H9 (cell line): Measurements from ENCODE around the gene MMP14. TPM values are rescaled to one million over a fixed set of nuclear protein-coding genes. Genes with fewer than 3 reads are reported as not detected.
A peak's percentile ranks its signal among the peaks of the same experiment; 100 is the strongest.

Experiments
- DNase-seq: peaks from one replicate; pipeline ENCODE4 v3.0.0-alpha.2; 2017
- H2AFZ ChIP-seq: one replicate; pipeline ENCODE4 v1.6.1; 2013; ENCODE audit warnings: mild to moderate bottlenecking, low read length, control low read depth, moderate library complexity
- H2AK5ac ChIP-seq: 2 replicates; pipeline ENCODE4 v1.6.1; 2013; ENCODE audit warnings: low read length, control low read depth, mixed read lengths; ENCODE audit not compliant: insufficient read length
- H2BK120ac ChIP-seq: one replicate; pipeline ENCODE4 v1.6.1; 2013; ENCODE audit warnings: low read depth, mild to moderate bottlenecking, low read length, control low read depth, inconsistent platforms; ENCODE audit not compliant: poor library complexity, severe bottlenecking
- H2BK12ac ChIP-seq: 2 replicates; pipeline ENCODE4 v1.6.1; 2013; ENCODE audit warnings: low read length, control low read depth, mixed read lengths, low read depth; ENCODE audit not compliant: insufficient read length
- H2BK15ac ChIP-seq: 2 replicates; pipeline ENCODE4 v1.6.1; 2013; ENCODE audit warnings: low read depth, low read length, control low read depth
- H2BK20ac ChIP-seq: one replicate; pipeline ENCODE4 v1.6.1; 2013; ENCODE audit warnings: low read depth, mild to moderate bottlenecking, low read length, control low read depth, inconsistent platforms; ENCODE audit not compliant: poor library complexity, severe bottlenecking
- H2BK5ac ChIP-seq: 2 replicates; pipeline ENCODE4 v1.6.1; 2013; ENCODE audit warnings: low read length, control low read depth, mixed read lengths; ENCODE audit not compliant: insufficient read length
- H3K14ac ChIP-seq: 2 replicates; pipeline ENCODE4 v1.6.1; 2013; ENCODE audit warnings: low read length, control low read depth; ENCODE audit not compliant: insufficient read depth
- H3K18ac ChIP-seq: 2 replicates; pipeline ENCODE4 v1.6.1; 2013; ENCODE audit warnings: low read depth, mild to moderate bottlenecking, mixed read lengths, low read length, control low read depth; ENCODE audit not compliant: insufficient read length
- H3K23ac ChIP-seq: 2 replicates; pipeline ENCODE4 v1.6.1; 2013; ENCODE audit warnings: low read length, control low read depth, mixed read lengths, low read depth; ENCODE audit not compliant: insufficient read length
- H3K23me2 ChIP-seq: 2 replicates; pipeline ENCODE4 v1.6.1; 2013; ENCODE audit warnings: low read depth, mild to moderate bottlenecking, mixed read lengths, low read length, control low read depth; ENCODE audit not compliant: insufficient read length, poor library complexity, severe bottlenecking
- H3K27ac ChIP-seq: 2 replicates; pipeline ENCODE4 v1.5.1; 2013; ENCODE audit warnings: low read length, control low read depth, mixed read lengths, low read depth; ENCODE audit not compliant: insufficient read length
- H3K27me3 ChIP-seq: 2 replicates; pipeline ENCODE4 v1.6.1; 2013; ENCODE audit warnings: low read length, control low read depth, inconsistent platforms; ENCODE audit not compliant: insufficient read depth
- H3K4ac ChIP-seq: 2 replicates; pipeline ENCODE4 v1.6.1; 2013; ENCODE audit warnings: low read depth, mild to moderate bottlenecking, control low read depth, inconsistent platforms, low read length, moderate library complexity
- H3K4me1 ChIP-seq: 2 replicates; pipeline ENCODE4 v1.6.1; 2013; ENCODE audit warnings: low read length, control low read depth, inconsistent platforms; ENCODE audit not compliant: insufficient read depth
- H3K4me2 ChIP-seq: 2 replicates; pipeline ENCODE4 v1.6.1; 2013; ENCODE audit warnings: low read length, control low read depth, mixed read lengths; ENCODE audit not compliant: insufficient read length, insufficient read depth
- H3K56ac ChIP-seq: 2 replicates; pipeline ENCODE4 v1.6.1; 2013; ENCODE audit warnings: low read depth, mild to moderate bottlenecking, mixed read lengths, low read length, control low read depth; ENCODE audit not compliant: insufficient read length
- H3K79me1 ChIP-seq: 2 replicates; pipeline ENCODE4 v1.6.1; 2013; ENCODE audit warnings: low read depth, mild to moderate bottlenecking, moderate library complexity, low read length, control low read depth, inconsistent platforms; ENCODE audit not compliant: insufficient read depth, poor library complexity, severe bottlenecking
- H3K79me2 ChIP-seq: 2 replicates; pipeline ENCODE4 v1.6.1; 2013; ENCODE audit warnings: low read length, control low read depth, inconsistent platforms; ENCODE audit not compliant: insufficient read depth
- H3K9ac ChIP-seq: 2 replicates; pipeline ENCODE4 v1.6.1; 2013; ENCODE audit warnings: low read length, control low read depth, mixed read lengths; ENCODE audit not compliant: insufficient read length; ENCODE audit errors: extremely low read depth
- H3K9me3 ChIP-seq: one replicate; pipeline ENCODE4 v1.6.1; 2013; ENCODE audit warnings: low read depth, low read length, inconsistent platforms; ENCODE audit not compliant: control insufficient read depth
- H3T11ph ChIP-seq: one replicate; pipeline ENCODE4 v1.6.1; 2013; ENCODE audit warnings: mild to moderate bottlenecking, low read length, control low read depth, inconsistent platforms
- H4K20me1 ChIP-seq: one replicate; pipeline ENCODE4 v1.6.1; 2013; ENCODE audit not compliant: control insufficient read depth, insufficient read length, insufficient read depth
- H4K5ac ChIP-seq: 2 replicates; pipeline ENCODE4 v1.6.1; 2013; ENCODE audit warnings: low read depth, mild to moderate bottlenecking, mixed read lengths, low read length, control low read depth; ENCODE audit not compliant: insufficient read length
- H4K8ac ChIP-seq: replicated peaks from 2 replicates; pipeline ENCODE4 v1.6.1; 2013; ENCODE audit warnings: low read length, control low read depth, mixed read lengths, low read depth; ENCODE audit not compliant: insufficient read length
- H4K91ac ChIP-seq: 2 replicates; pipeline ENCODE4 v1.6.1; 2013; ENCODE audit warnings: low read depth, mild to moderate bottlenecking, moderate library complexity, mixed read lengths, low read length, control low read depth; ENCODE audit not compliant: insufficient read length
- H3K27ac Mint-ChIP-seq, 3 experiments: 2 replicates in 2 of 3; 3 replicates in 1 of 3; pipeline ENCODE4 v1.8.0; 2020 to 2021; ENCODE audit warnings: mixed read lengths in 3 of 3, mild to moderate bottlenecking in 1 of 3, moderate library complexity in 1 of 3
- H3K27me3 Mint-ChIP-seq: 2 replicates; pipeline ENCODE4 v1.8.0; 2021; ENCODE audit warnings: low read depth, mild to moderate bottlenecking, moderate library complexity, mixed read lengths
- H3K36me3 Mint-ChIP-seq, 3 experiments: 2 replicates in 2 of 3; 3 replicates in 1 of 3; pipeline ENCODE4 v1.8.0; 2020 to 2021; ENCODE audit warnings: low read depth in 3 of 3, mixed read lengths in 3 of 3; ENCODE audit not compliant: insufficient read depth in 1 of 3
- H3K4me1 Mint-ChIP-seq, 2 experiments: 2 replicates each; pipeline ENCODE4 v1.8.0; 2020; ENCODE audit warnings: mixed read lengths in 2 of 2
- H3K4me3 Mint-ChIP-seq, 2 experiments: 2 replicates in 1 of 2; 3 replicates in 1 of 2; pipeline ENCODE4 v1.8.0; 2020 to 2021; ENCODE audit warnings: mild to moderate bottlenecking in 2 of 2, mixed read lengths in 2 of 2, moderate library complexity in 1 of 2
- H3K9me3 Mint-ChIP-seq, 2 experiments: 2 replicates in 1 of 2; 3 replicates in 1 of 2; pipeline ENCODE4 v1.8.0; 2020; ENCODE audit warnings: mild to moderate bottlenecking in 2 of 2, mixed read lengths in 2 of 2, moderate library complexity in 1 of 2
- CTCF ChIP-seq: fragments of 200-600 bp; sonication (generic); conservative IDR thresholded peaks from 3 replicates; pipeline ENCODE4 v1.8.0; 2021; ENCODE audit warnings: antibody characterized with exemption, mild to moderate bottlenecking
- WGBS: extraction: QIAGEN DNeasy Blood & Tissue Kit; methylation state at CpG from one replicate; pipeline ENCODE4 v1.1.7; 2013; ENCODE audit warnings: missing lambda C conversion rate, low lambda C conversion rate, mixed read lengths; ENCODE audit not compliant: insufficient read length; ENCODE audit errors: extremely low coverage; 5-methylcytosine and 5-hydroxymethylcytosine counted together
- long read RNA-seq: library from polyadenylated mRNA; unstranded; transcript quantifications from one replicate; pipeline ENCODE4 v2.0.0, GENCODE V29; 2020
- total RNA-seq: library from RNA; stranded (reverse); gene quantifications from 2 replicates; pipeline ENCODE4 v1.2.1, GENCODE V29; 2021

MMP14 gene
- total RNA-seq = 56.5 and 60.3 TPM in 2 replicates
- long read RNA-seq, transcript MMP14-201 (10 exons, 3,732 nt) = major isoform, 12 of 17 reads
- long read RNA-seq, partial matches to known transcripts = 3 of 17 reads
- long read RNA-seq, other reads (novel, unspliced or antisense) = 2 of 17 reads

- Histone ChIP-seq H3K79me1 (no peaks in the 10 kb centered on the region), H3K79me2 (no peaks in the 10 kb centered on the region; the same call in 1 of the 2 replicates), H4K8ac (no peak within 1 kb of the TSS), H3K4me2 (peak within 1 kb of the TSS; percentile 81), H3K23ac (no peak within 1 kb of the TSS), H3K9ac (peak within 1 kb of the TSS; percentile 87), H3T11ph (no peak within 1 kb of the TSS), H2BK12ac (no peak within 1 kb of the TSS), H2AK5ac (no peak within 1 kb of the TSS), H3K23me2 (peaks cover 14% of the 10 kb centered on the region), H4K5ac (no peak within 1 kb of the TSS), H2BK120ac (no peak within 1 kb of the TSS), H4K91ac (no peak within 1 kb of the TSS), H3K56ac (no peak within 1 kb of the TSS), H3K27ac (peak within 1 kb of the TSS; percentile 15), H2BK20ac (no peak within 1 kb of the TSS), H2BK15ac (no peak within 1 kb of the TSS), H3K4ac (peak within 1 kb of the TSS; percentile 4; the same call in 1 of the 2 replicates), H3K4me1 (peaks cover 9% of the 10 kb centered on the region; the same call in 1 of the 2 replicates), H2AFZ (no peak within 1 kb of the TSS), H3K18ac (peak within 1 kb of the TSS; percentile 94), H3K9me3 (no peaks in the 10 kb centered on the region), H3K27me3 (no peaks in the 10 kb centered on the region), H2BK5ac (no peak within 1 kb of the TSS), H4K20me1 (no peaks in the 10 kb centered on the region), H3K14ac (peak within 1 kb of the TSS; percentile 95)
- Mint-ChIP-seq H3K27me3 (no peaks in the 10 kb centered on the region), H3K9me3 (no peaks in the 10 kb centered on the region), H3K4me1 (peaks cover 28 to 32% of the 10 kb centered on the region in 2 experiments), H3K4me3 (peak within 1 kb of the TSS; percentile 95 to 99), H3K36me3 (peaks cover 15 to 38% (median 27%) of the 10 kb centered on the region in 3 experiments; a peak in 6 of 7 replicates), H3K27ac (peak within 1 kb of the TSS; percentile 88 to 99 (median 94))
- peak; percentile 59 for DNase-seq
- peak; percentile 41; the same call in 2 of the 3 replicates for TF ChIP-seq CTCF
- no CpG with 5 or more reads among the region's 46 CpGs for WGBS
Observed at GRCh38 chr14:22836301-22837113, at the start of gene MMP14. MMP14 (plus strand) TSS chr14:22836585; CDS start chr14:22836818, 233 bp downstream.
